Fibroblast of gingiva (primary cell): ENCODE measurements around the gene CYP27C1.

ENCODE experiments used
- DNase-seq: peaks from one replicate; pipeline ENCODE4 v3.0.0-alpha.2; 2011; ENCODE audit warnings: low read depth

The CYP27C1 gene

DNA sequence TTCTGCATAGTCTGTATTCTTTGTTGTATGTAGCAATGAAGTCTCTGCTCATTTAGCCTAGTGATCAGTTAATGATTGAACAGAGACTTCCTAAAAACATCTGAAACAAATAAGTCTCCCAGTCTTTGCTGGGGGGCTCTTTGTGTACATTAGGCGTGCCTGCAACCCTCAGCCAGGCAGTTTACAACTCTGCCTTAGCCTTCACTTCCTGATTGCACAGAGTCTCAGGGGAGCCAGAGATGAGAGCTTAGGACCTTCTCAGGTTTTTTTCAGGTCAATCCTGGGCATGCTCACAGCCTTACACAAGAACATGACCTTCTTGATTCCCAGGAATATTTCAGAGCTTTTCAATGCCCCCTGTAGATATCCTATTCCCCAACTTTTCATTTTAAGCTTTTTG is 69.1 kb downstream of the CYP27C1 start:
- no peak for DNase-seq

DNA sequence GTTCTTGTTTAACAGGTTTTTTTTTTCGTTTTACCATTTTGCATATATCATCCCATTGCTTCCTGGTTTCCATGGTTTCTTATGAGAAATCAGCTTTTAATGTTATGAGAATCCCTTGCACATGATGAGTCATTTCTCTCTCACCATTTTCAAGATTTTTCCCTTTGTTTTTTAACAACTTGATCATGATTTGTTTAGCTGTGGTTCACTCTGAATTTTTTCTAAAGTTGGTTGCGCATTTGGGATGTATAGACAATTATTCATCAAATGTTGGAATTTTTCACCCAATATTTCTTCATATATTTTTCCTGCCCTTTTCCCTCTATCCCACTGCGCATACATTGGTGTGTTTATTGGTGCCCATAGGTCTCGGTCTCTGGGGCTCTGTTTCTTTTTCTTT is 70.7 kb downstream of the CYP27C1 start:
- peak; percentile 87 for DNase-seq

DNA sequence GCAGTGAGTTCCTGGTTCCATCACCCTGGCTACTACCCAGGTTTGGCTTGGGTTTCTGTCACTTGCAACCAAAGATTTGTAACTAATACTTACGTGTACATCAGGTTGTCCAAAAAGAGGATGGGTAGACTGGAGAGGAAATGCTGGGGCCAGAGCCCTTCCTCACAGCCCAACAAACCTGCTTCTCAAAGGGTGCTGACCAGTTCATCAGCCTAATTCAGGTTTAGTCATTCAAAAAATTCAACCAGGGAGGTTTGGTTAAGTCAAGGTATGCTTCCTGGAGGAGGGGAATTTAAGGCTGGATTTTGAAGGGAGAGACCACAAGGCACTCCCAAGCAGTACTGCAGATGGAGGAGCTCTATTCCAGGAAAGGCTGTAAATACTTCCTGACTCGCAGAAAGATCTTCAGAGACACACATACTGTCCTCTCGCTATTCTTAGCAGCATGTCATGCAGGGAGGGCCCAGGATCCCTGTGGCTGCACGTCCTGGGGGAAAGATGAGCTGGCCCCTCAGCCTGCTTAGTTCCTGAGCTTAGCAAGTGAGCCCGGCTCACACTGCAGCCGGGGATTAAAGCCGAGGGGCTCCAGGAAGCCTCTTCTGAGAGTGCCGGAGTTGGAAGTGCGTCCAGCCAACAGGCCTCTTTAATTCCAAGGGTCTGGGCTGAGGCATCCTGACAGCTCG is 73.1 kb downstream of the CYP27C1 start:
- no peak for DNase-seq

DNA sequence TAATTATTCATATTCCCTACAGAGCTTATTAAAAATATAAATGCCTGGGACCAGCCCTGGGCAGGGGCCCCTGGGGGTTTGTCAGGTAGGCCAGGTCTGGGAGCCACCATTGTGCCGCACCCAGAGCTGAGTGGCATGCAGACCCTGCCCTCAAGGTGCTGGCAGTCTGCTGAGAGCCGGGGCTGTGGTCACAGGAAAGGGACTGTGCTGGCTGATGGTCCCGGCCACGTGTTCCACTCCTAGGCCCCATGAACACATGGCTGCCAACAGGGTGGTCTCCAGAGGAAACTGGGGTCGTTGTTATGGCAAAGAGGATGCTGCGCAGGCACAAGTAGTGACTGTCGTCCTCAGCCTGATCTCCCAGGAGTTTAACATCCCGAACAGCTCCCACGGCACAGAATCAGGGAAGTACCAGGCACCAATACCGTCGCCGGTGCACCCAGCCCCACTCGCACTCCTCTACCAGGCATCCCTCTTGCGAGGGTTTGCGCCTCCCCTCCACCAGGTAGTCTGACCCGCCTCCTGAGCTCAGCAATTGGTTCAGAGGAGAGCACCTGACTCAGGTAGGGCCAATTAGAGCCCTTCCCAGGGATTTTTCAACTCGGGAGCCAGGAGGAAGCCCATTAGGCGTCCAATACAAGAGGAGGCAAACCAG is 73.9 kb downstream of the CYP27C1 start:
- DNase-seq, result no peak

DNA sequence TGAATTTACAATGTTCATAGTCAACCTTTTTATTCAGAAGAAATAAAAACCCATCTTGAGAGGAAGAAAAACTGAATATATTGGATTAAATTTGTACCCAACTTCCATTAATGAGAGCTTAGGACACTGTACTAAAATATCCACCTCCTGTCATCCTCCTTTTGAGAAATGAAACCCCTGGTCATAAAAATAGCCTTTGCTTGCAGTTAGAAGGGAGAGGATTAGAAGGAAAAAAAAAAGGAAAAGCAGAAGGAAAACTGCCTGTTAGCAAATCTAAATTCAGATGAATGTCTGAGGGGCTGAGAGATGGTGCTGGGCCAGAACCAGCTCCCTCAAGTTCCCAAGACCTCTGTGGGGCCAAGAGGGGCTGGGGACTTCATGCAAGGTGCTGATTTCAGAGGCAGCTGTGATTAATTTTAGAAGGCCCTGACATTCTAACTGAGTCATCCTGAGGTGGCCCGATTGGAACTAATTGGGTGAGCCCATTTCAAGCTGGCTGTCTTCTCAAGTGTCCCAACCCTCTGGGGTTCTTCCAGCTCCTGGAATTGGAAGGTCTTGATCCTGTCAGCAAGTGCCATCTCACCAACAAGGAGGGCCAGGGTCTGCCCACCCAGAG is 74.7 kb downstream of the CYP27C1 start:
- peak; percentile 63 for DNase-seq

DNA sequence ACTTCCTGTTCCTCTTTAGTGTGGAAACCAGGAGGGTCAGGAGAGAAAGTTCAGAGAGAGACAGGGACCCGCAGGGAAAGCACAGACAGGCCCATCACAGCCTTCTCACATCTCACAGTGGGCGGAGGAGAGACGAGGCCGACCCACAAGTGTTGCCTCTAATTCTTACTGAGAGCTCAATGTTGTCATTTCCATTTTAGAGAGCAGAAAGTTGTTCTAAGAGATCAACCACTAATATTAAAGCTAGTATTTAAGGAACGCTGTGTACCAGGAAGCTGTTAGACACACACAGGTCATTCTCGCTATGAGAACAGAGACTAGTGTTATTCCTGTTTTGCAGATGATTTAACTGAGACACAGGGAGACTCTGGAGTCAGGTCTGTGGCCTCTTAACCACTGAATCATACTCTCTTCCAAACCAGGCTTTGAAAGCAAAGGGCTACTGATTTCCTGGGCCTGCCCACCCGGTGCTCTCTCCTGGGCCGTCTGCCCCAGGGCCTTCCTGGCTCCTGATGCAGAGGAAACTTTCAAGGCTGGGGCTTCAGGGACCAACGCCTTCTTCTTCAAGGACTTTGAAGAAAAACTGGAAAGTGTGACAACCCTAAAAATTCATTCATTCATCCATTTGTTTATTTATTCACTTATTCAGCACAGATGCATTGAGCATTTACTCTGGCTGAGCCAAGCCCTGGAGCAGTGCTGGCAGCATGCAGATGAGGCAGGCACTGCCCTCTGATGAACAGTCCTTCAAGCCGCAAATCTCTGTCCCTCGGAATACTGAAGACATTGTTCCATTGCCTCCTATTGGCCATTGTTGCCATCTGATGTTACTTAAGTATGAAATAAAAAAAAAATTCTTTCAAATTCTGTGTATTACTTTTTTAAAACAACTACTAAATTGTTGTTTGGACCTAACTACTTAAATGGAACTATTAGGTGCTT is 76.0 kb downstream of the CYP27C1 start:
- DNase-seq, result peak; percentile 81

DNA sequence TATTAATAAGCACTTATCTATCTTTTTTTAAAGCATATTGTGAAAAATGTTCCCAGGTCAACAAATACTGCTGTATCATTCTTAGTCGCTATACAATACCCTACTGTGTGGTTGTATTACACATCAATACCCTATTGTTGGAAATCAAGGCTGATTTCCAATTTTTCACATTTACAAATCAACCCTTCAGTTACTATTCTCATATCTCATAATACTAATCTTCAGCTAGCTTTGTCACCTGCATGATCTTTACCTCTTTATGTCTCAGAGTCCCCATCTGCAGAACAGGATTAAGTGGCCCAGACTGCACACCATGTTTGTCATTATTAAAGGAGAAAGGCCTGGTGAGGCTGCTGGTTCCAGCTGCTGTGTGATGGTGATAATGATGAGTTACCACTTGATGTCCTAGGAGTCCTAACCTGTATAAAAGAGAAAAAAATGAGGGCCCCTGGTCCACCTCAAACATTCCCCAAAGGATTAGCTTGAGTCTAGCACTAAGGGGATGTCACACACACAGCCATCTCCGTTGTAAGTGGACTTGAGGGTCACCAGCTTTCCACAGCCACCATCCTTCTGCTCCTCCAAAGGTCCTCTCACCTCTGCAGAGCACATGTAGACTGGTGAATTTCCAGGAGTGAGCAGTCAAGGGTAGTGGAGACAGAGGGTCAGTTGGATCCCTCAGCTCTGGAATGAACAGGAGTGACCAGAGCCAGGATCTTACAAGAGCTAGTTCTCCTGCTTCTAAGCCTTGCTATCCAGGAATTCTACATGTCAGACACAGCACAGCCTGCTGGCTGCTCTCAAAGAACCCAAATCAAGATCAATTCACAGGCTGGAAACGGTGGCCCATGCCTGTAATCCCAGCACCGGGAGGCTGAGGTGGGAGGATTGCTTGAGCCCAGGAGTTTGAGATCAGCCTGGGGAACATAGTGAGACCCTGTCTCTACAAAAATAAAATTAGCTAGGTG is 77.2 kb downstream of the CYP27C1 start:
- no peak for DNase-seq

DNA sequence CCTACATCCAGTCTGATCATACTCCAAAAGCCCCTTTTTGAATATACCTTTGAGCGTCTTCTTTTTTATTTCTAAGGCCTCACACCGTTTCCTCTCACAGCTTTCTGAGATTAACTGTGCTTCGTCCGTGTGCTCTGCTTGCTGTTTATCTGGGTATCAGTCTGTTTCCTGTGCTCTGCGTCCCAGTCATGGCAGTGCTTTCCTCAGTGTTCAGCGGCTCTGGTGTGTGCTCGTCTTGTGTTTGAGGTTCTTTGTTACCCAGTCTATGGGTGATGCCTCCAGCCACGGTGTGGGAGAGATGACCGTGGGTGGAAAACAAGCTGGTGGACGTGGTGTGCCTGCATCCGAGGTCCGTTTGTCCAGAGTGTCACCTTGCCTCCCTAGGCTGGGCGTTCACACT is 79.6 kb downstream of the CYP27C1 start:
- DNase-seq, result no peak

DNA sequence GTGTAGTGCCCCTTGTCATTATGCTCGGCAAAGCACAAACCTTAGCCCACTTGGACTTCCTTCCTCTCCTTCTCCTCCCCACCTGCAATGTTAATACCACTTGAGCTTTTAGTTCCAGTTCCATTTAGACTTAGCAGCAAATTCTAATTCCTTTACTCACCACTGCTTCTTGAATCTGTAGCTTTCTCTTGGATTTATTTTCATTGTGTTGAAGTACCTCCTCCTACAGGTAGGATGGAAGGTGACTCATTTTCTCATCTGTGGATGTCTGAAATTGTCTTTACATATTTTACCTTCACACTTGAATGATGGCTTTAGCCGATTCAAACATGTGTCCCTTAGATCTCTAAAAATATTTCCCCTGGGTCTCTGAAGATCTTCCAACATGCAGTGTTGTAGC is 80.3 kb downstream of the CYP27C1 start:
- DNase-seq, result no peak

DNA sequence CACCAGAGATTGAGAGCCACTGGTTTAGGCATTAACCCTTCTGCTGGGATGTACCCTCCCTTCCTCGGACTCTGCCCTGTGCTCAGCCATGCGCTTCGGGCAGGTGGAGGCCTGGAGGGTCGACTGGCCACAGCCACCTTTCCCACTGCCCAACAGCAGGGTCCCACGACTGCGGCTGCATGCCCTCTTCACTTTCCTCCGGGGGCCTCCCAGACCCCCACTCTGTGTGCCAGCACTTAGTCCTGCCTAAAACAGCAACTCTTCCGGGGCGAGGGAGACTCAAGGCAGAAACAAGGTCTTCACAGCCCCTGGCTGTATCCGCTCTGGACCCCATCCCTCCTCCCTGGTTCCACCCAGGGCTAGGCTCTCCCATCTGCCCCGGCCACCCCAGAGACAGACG is 81.8 kb downstream of the CYP27C1 start:
- no peak for DNase-seq

DNA sequence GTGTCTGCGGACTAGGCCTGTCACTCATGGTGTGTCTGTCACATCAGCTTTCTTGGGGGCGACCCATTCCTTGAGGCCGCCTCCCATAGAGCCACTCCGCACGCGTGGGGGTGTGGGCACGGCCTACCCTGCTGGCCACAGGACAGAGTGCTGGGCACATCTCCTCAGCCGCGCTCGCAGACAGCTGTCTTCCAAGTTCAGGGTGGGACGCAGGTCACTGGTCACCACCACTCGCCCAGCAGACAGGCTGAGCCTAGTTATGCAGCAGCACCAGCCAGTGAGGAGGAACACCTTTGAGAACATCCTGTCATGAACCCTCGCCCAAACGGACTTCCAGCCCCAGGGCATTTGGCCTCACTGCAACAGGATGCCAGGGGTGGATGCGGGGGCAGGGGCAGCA is 82.4 kb downstream of the CYP27C1 start:
- DNase-seq, result no peak

DNA sequence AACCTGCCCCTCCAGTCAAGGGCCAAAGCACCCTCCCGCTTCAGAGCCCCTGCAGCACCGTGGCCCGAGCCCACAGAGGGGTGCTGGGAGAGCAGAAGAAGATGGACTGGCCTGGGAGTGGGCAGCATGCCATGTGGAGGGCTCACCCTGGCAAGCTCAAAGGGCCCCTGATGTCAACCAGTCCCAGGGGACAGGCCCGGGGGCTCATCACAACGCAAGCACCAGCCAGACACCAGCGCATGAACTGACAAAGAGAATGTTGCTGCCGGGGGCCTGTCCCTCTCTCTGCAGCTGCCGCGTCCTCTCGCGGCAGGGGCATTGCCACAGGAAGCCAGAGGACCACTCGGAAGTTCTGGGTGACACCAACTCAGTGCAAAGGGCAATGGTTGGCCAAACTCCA is 82.9 kb downstream of the CYP27C1 start:
- no peak for DNase-seq

DNA sequence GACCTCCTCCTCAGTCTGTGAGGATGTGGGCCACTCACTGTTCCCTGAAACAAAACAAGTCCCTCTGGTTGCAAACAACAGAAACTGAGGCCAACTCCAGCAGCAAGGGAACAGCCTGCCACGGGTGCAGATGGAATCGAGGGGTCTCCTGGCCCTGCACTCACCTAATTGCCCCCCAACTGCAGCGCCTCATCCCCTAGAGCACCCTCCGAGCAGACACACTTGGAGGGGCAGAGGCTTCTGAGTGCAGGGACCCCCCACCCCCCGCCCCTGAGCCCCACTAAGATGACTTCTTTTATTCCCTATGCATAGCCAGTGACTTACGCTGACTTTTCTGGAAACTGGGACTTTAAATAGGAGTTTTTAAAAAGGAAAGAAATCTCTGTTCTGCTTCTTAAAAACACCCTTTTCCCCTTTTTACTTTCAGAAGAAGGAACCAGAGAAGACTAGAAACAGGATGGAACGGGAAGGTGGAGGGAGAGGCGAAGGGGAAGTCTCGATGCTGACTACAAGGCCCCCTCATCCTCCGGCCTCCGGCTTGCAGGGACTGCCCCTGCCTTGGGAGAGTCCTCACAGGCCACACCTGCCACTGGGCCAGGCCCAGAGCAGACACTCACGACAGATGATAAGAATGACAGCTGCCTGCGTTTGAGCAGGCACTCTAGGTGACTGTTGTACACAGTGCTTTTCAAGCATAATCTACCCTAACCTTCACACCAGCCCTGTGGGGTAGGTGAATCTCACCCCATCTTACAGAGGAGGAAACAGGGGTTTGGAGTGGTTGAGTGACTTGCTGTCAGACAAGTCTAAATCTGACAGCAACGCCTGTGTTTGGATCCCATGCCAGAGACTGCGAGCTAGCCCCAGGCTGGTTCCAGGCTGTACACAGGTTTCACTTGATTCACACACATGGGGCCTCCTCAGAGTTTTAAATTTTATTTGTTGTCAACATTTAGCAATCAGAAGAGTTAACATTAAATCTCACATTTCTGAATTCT is 85.0 kb downstream of the CYP27C1 start:
- DNase-seq, result no peak

DNA sequence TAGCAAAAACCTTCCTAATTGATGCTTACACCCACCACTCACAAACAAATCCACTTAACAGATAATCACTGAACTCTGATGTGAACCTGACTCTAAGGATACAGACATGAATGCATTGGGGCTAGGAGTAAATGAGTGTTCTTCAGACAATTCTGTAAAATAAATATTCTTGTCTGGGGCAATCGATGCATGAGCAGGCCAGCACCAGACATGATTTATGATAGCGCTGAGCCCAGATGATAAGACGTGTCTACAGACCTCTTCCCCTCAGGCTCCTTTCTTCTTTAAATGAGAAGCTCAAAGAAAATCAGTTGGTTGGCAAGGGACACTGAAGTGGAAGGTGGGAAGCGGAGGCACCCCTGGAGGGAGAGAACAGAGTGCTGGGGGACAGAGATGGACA is 85.9 kb downstream of the CYP27C1 start:
- DNase-seq, result no peak
